HG02759 (cell line): Measurements from ENCODE around the gene PDE10A.

Source experiments
- ATAC-seq: cut with Tn5 transposase; IDR thresholded peaks from one replicate; pipeline ENCODE4 v1.9.1; 2021; ENCODE audit warnings: mild to moderate bottlenecking, moderate library complexity; ENCODE audit not compliant: unreplicated experiment

Gene PDE10A

DNA sequence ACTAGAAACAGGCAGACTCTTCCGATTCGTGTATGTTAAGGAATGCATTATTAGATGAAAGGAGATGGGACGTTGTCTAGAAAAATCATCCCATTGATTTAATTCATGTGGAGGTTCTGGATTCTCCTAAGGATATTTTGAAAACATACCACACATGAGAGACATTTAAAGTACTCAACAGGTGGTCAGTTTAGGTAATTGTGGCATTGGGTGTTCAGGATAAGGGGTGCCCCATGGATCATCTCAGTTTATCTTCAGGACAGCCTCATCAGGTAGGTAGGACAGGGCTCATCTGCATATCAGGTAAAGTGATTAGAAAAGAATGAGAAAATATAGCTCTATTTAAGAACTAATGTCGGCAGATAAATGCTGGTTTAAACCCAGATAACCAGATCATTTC lies 15.9 kb upstream of the PDE10A start:
- no peak for ATAC-seq

DNA sequence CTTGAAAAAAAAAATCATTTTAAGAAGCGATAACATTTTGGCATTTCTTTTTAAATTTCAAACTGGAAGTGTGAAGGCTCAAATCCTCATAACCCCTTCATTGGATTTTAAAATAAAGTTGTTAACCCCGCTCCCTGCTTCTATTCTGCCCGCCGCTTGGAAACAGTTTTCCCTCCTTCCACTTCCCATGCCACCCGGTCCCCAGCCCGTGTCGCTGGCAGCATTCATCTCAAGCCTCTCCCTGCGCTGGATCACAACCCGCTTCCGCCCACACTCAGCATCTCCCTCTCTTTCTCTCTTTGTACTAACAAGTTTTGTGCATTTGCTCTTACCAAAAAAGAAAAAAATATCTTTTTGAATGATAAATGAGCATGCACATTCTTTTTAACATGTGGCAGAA lies 15.4 kb upstream of the PDE10A start:
- no peak for ATAC-seq

DNA sequence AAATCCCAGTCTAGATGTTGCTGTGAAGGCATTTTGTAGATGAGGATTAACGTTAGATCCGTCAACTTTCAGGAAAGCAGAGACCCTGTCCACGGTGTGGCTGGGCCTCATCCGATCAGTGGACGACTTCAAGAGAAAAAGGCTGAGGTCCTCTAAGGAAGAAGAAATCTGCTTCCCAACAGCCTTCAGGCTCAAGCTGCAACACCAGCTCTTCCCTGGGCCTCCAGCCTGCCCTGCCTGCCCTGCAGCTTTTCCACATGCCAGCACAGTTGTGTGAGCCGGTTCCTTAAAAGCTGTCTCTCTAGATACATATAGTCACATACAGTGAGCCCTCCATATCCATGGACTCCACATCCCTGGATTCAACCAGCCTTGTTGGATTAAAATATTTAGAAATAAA lies 14.1 kb upstream of the PDE10A start:
- no peak for ATAC-seq

DNA sequence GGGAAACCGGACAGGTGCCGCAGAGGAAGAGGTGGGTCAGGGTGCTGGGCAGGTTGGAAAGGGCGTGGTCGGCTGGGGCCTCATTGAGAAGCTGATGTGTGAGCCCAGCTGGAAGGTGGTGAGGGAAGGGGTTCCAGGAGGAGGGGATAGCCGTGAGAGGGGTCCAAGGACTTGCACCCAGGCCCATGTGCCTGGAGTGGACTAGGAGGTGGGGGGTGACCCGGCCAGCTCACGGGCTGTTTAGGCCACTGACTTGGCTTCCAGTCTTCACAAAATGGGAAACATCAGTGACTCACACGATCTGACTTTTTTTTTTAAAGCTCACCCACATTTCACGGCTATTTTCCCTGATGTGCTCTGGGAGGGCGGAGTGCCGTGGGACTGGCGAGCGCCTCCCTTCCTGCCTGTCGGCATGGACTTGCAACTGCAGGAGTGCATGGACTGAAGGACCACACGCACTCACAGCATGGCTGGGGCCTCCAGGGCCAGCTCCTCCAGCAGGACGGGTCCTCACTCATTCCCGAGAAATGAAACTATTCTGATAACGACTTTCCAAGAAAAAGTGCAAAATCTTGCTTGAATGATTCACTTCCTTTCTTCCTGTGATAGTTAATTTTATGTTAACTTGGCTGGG lies 13.5 kb upstream of the PDE10A start:
- no peak for ATAC-seq

DNA sequence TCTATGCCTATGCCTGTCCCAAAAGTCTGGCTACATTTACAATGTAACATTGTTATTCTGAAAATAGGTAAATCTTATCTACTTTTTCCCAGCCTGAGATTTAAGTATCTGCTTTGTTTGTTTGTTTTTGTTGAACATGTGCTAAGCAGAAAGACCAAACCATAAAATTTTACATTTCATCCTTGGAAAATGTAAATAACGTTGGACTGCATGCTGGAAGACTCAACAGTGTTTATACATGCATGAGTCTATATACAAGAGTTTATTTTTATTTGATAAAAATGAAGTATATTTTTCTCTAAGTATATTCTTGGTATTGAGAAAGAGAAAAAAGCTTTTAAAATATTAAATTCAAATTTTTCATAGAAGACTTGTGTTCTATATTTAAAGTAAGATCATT lies 12.1 kb upstream of the PDE10A start:
- no peak for ATAC-seq

DNA sequence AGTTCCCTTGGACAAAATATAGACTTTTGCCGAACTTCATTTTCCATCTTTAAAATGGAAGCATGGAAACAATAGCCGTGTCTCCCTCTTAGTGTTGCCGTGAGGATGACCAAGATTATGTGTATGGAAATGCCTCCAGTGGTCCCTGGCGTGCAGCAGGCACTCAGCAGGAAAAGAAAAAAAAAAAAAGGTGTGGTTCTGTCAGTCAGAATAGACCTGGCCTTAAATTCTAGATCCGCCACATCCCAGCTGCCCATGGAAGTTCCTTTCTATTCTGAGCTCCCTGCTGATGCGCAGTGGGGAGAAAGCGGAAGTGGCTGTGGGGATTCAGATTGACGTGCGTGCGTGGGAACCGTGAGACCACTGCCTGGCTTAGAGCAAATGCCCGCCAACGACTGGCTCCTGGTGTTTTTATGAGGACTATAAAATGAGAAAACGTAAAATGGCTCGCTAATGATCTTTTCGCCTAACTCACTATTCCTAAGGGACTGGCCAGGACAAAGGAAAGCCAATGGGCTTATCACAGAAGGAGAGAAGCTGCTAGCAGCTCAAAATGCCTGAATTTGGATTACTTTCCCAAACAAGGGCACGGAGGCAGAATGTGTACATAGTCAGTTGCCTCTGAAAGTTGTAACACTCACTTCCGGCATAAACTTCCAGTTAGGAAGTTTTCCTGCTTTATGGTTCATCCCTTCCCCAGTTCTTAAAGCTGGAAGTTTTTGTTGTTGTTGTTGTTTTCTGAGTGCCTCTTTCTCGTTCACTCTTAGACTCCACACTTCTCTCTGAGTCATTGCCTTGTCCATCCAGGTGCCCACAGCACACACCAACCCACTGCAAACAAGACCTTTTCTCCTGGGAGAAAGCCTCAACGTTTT lies 11.4 kb upstream of the PDE10A start:
- ATAC-seq, result no peak

DNA sequence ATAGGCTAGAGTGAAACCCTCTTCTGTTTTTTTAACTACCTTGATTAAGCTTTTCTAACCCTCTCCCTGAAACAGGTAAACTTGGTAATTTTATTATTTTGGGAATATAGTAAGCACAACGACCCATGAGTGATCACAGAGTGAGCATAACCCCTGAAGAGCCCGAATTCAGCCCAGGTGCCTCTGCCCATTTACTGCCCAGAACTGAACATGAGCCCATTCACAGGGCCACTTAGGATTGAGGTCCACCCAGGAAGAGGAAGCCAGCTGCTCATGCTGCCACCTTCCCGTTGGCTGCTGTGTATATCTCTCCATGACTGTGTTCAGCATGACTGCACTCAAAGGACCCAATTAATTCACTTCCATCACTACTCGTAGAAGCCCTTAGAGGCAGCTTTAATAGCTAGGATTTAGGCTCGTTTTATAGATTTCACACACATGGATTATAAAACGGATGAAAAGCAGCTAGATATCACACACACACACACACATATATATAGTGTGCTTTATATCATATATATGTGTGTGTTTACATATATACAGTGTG lies 8.3 kb upstream of the PDE10A start:
- ATAC-seq, result no peak

DNA sequence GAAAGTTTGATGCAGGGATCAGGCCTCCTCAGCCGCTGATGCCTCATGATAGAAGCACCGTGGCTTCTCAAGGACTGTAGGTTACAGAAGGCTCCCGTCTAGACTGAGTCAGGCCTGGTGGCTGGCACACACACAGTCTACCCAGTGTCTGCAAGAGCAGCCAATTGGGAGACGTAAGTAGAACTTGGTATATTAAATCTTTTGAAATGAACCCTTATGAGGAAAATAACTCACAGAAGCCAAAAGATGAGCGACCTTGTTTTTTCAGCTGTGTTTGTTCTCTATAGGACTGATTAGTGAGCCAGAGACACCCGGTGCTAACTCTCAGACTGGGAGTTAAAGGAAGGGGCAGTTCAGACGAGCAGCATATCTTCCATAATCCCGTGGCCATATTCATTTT lies 5.9 kb upstream of the PDE10A start:
- no peak for ATAC-seq

DNA sequence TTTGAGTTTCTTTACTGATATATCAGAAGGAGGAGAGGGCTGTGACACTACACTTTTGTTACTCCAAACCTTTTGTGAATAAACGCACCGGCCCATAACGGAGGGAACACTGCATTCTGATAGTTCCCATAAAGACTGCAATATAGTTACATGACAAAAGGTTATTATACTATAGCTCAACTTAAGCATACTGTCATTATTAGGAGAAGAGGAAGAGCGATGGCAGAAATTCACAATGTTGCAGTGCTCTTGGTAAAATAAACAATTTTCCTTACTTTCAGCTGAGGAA lies 2.3 kb upstream of the PDE10A start:
- ATAC-seq, result no peak

DNA sequence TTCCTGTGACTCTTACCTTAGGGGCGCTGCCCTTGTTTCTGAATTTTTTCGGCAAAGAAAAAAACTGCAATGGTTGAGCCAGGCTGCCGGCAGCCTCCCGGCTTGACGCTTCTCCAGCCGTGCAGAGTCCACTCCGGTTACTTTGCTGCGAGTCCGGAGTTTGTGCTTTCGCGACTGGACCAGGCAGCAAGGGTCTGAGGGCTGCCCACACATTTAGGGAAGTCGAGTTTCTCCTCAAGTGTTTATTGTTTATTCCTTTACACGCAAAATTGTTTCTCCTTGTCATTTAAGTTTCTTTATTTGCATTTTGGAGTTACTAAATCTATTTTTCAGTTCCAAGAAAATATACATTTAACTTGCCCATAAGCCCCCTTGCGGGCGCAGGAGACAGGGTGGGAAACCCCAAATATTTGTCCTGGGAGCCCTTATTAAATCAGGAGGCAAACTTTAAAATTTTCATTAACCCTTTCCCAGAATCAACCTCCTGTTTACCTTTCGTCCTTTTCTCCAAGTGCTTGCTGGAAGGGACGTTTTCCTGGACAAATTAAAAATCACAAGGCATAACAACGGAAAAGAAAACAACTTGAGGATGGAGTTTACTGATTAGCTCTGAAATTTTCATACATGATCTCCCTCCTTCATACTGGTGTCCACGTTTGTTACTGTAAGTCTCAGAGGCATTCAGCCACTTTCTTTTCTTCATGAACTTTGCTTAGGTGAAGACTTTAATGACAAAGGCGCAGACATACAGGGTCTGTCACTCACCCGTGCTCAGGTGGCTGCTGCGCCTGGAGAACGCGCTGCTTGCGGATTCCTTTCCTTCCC lies 1.7 kb upstream of the PDE10A start:
- no peak for ATAC-seq

DNA sequence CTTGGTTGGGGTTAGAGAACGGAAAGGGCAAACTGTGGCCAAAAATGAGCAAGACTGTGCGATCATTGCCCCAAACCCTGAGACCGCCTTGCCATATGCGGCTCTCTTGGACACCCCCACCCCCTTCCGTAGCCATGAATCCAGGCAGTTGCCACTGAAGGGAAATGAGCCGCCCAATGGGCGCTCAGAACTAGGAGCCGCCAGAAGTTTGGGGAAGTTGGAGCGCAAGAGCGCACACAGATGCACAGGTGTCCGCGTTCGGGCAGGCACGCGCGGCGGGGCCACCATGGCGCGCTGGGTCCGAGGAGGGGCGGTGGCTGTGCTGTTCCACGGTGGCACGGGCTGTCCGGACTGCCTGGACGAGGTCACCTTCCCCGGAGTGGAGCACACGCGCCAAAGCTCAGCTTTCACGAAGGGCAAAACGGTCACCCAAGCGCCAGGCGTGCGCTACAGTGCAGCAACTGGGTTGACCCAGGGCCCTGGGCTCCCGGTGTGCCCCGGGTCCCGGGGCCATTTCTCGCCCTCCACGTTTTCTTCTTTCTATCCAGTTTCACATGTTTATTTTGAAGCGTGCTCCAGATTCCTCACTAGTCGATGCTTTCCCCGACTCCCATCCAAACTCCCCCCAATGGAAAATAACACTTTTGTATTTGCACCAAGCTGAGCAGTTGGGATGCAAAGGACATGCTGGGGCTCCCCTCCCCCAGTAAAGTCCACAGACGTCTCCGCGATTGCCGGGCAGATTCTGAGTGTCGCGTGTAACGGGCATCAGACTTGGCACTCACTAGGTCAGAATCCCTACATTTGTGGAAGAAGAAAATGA lies 906 bp upstream of the PDE10A start:
- ATAC-seq, result no peak

DNA sequence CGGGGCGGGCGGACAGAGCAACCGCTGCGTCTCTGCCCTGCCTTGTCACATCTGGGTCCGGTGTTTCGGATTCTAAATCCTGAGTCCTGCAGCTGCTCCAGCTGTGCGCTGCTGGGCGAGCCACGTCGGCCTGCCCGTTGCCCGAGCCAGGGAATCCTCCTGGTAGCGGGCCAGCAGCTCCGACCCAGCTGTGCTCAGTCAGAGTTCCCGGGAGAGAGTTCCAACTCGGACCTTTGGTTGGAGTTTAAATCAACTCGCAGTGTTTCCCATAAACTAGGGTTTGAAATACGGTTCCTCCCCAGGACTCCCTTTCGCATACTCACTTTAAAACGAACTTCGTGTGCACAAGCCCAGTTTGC lies 315 bp upstream of the PDE10A start:
- ATAC-seq, result no peak

DNA sequence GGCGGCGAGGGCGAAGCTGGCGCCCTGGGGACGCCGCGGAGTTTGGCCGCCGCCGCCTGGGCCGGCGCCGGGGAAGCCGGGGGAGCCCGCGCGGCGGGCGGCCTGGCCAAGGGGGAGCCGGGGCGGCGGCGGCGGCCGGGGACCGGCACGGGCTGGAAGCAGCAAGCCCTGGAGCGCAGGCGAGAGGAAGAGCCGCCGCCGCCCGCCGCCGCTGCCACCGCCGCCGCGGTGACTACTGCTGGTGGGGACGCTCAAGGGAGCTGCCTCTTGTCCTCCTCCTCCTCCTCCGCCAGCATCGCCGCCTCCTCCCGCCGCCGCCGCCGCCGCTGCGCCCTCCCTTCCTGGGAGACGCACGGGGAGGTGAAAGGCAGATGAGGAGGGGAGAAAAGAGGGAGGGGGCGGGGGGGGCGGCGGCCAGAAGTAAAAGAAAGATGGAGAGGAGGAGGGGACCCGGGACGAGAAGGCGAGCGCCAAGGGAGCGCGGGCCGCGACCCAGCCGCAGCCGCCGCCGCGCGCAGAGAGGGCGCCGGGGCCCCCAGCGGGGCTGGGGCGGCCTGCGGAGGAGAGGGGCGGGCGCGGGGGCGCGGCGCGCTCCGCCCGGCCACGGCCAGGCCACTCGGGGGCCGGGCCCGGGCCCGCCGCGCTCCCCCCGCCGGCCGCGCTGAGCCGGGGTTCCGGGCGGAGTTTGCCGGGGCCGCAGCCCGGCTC lies 846 bp downstream of the PDE10A start:
- no peak for ATAC-seq

DNA sequence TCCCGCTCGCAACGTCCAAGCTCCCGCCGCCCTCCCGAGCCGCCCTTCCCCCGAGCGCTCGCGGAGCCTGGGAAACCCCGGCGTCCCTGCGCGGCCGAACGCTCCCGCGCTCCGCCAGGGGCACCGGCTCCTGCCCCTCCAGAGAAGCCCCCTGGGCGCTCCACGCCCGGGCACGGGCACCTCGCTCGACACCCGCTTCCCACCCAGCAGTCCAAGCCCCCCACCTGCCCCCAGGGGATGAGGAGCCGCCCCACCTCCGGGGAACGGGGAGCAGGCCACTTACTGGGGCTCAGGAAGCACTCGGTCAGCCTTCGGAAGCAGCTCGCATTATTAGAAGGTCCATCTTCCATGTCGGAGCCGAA lies 1.4 kb downstream of the PDE10A start:
- ATAC-seq, result no peak

DNA sequence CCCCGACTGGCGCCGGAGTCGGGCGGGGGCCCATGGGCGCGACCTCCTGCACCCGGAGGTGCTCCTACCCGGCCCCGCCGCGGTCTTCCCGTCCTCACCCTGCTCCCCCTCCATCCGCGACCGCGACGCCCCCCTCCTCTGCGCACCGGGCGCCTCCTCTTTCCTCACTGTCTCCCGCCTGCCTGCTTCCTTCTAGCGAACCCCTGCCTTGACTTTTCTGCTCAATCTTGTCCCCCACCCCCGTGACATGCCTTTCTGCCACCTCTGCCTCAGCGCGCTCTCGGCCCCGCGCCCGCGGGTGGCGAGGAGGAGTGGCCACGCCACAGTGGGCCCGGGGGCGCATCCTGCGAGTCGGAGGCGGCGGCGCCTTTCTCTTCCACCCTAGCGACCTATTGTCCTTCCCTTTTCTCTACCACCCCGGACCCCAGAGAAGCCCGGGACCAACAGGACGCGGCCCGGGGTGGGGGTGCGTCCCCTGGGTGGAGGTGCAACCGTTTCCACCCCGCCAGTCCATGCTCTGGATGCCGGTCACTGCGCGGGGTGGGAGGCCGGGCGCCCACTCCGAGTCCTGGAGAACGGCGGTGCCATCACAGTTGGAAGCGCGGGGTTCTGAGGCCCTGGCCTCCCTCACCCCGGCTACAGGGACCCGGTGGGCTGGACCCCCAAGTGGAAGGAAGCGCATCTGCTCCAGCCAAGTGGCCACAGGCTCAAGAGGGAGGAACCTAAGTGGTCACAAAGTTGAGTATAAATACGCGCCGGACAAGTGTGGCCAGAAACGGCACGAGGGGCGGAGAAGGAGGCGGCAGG lies 2.0 kb downstream of the PDE10A start:
- no peak for ATAC-seq

DNA sequence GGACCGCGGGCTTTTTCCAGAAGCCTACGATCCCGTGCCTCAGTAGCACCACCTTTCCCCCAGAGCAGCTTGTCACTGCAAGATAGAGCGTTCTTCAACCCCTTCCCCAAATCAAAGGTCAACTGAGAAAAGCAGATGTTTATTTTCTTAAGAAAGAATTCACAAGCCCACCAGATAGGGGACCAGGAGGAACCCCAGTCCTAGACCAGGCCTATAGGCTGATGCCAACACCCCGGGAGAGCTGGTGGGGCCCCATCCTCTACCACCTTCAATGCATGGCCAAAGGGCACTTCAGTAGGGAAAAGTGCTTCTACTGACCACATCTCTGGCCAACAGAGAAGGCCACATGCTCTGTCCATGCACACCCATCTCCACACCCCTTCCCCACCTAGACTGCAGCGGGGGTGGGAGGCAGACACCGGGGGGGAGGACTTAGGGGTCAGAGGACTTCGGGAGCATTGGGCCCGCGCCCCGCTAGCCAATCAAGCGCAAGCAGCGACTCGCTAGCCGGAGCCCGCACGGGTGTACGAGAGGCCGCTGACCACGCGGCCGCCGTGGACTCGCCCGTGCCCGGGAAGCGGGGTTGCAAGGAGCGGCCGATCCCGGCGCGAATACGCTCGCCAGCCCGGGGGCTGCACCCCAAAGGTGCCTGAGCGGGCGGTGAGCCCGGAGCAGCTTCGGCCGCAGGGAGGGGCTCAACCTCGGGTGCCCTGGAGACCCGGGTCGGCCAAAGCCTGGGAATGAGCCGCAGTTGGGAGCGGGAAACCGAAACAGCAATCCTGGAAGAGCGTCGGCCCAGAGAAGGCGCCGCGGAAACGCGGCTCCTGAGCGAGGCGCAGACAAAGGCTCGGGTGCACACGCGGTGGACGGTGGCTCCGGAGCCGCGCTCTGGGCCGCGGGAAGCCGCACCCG lies 2.8 kb downstream of the PDE10A start:
- no peak for ATAC-seq

DNA sequence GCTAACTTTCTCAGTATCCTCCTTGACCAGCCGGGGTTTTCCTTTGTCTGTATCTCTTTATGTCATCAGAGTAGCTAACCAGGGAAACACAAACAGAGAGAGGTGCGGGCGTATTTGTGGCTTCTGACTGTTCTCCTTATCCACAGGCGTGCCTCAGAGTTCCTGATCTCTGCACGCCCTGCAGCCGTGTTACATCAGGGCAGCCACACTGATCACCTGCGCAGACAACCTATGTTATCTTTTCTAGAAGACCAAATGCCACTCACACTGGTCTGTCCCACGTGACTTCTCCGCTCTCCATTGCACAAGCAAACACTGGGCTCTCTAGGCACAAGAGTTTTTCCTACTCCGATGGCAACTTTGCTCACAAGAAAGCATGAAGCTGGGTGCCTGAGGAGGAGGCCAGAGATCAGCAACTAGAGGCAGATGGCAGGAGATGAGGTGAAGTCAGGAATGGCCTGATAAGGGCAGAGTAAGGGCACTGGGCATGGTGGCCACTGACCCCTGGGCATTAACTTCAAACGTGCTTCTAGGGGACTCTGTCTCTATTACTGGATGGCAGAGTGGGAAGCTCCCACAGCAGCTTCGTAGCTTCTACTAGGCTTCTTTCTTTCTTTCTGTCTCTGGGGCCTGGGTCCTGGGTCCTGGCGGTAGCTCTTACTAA lies 4.5 kb downstream of the PDE10A start:
- no peak for ATAC-seq

DNA sequence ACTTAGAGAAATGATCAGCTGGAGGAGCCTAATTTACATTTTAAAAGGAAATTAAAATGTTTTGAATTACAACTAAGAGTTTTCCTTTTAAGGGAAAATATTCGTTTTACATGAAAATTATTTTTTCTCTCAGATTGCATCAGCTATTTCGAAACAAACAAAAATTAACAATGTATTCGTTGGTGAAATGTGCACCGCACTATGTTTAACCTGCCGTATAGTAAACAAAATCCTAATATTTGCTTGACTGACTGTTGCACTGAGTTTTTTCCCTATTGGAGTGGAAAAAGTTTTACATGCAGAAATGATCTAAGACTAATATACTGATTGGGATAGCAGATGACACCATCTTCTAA lies 5.7 kb downstream of the PDE10A start:
- no peak for ATAC-seq
